ENCODE data around the gene MRPL11.

GRCh38 chr11:66464916-66465315 lies 26.3 kb upstream of the MRPL11 start:
- no peak for TF ChIP-seq EZH2 (IDR thresholded peaks at IDR 0.05; ENCODE audit: low read length)
- no peak for TF ChIP-seq CTCF (optimal IDR thresholded peaks at IDR 0.05 in 1 of 3, IDR thresholded peaks at IDR 0.05 in 1 of 3, conservative IDR thresholded peaks at IDR 0.05 in 1 of 3; ENCODE audit: extremely low read depth in 1 of 3, insufficient read depth in 2 of 3, low read length in 3 of 3)
